Hepatocyte (in vitro differentiated cells): Measurements from ENCODE around the gene VTA1.

Experiments used
- EZH2 ChIP-seq: fragments of 200-600 bp; sonication (generic); IDR thresholded peaks from 2 replicates; pipeline ENCODE4 v1.6.1; 2016; ENCODE audit warnings: antibody characterized with exemption, mild to moderate bottlenecking, borderline replicate concordance
- EZH2phosphoT487 ChIP-seq: fragments of 200-600 bp; sonication (generic); IDR thresholded peaks from one replicate; pipeline ENCODE4 v1.6.1; 2018; ENCODE audit warnings: antibody characterized with exemption, mild to moderate bottlenecking, low read depth, moderate library complexity; ENCODE audit not compliant: unreplicated experiment, severe bottlenecking
- TF ChIP-seq, protein P1 (sequence below): fragments of 200-600 bp; sonication (generic); IDR thresholded peaks from 2 replicates; pipeline ENCODE4 v1.5.1; 2016; ENCODE audit warnings: antibody characterized with exemption, mild to moderate bottlenecking; ENCODE audit not compliant: poor library complexity

DNA sequence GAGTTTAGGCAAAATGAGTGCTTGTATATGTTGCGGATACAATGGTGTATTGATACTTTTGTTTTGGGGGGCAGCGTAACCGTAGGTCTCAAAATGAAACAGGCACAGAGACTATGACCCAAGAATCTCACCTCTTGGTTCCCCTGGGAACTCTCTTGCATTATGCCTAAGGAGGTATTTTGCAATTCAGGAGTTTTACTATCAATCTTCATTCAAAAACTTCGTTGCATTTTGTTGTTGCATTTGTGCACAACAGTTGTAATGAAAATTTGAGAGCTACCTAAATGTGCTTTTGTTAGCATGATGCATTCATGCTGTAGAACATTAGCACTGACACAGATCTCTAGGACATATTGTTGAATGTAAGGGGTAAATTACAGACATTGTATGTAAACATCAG, 18.2 kb downstream of the VTA1 start:
- TF ChIP-seq, protein P1, sequence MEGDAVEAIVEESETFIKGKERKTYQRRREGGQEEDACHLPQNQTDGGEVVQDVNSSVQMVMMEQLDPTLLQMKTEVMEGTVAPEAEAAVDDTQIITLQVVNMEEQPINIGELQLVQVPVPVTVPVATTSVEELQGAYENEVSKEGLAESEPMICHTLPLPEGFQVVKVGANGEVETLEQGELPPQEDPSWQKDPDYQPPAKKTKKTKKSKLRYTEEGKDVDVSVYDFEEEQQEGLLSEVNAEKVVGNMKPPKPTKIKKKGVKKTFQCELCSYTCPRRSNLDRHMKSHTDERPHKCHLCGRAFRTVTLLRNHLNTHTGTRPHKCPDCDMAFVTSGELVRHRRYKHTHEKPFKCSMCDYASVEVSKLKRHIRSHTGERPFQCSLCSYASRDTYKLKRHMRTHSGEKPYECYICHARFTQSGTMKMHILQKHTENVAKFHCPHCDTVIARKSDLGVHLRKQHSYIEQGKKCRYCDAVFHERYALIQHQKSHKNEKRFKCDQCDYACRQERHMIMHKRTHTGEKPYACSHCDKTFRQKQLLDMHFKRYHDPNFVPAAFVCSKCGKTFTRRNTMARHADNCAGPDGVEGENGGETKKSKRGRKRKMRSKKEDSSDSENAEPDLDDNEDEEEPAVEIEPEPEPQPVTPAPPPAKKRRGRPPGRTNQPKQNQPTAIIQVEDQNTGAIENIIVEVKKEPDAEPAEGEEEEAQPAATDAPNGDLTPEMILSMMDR, result no peak
- TF ChIP-seq EZH2 (no peak), EZH2phosphoT487 (no peak)
